Chondrocyte (in vitro differentiated cells): Measurements from ENCODE around the gene VSIG10. TPM values are rescaled to one million over a fixed set of nuclear protein-coding genes. Genes with fewer than 3 reads are reported as not detected.

ENCODE experiments used
- DNase-seq: peaks from one replicate; pipeline ENCODE4 v3.0.0; 2021; ENCODE audit warnings: mixed read lengths, low spot score
- H3K27ac Mint-ChIP-seq: one replicate; pipeline ENCODE4 v1.8.0; 2021; ENCODE audit warnings: mild to moderate bottlenecking, moderate library complexity, mixed read lengths; ENCODE audit not compliant: unreplicated experiment
- H3K27me3 Mint-ChIP-seq: 2 replicates; pipeline ENCODE4 v1.8.0; 2021; ENCODE audit warnings: low read depth, mixed read lengths
- H3K36me3 Mint-ChIP-seq: 2 replicates; pipeline ENCODE4 v1.8.0; 2021; ENCODE audit warnings: low read depth, mixed read lengths
- H3K4me1 Mint-ChIP-seq: 2 replicates; pipeline ENCODE4 v1.8.0; 2021; ENCODE audit warnings: low read depth, mild to moderate bottlenecking, mixed read lengths
- H3K4me3 Mint-ChIP-seq: one replicate; pipeline ENCODE4 v1.8.0; 2021; ENCODE audit warnings: mild to moderate bottlenecking, moderate library complexity, mixed read lengths; ENCODE audit not compliant: unreplicated experiment
- H3K9me3 Mint-ChIP-seq: 2 replicates; pipeline ENCODE4 v1.8.0; 2021; ENCODE audit warnings: low read depth, mixed read lengths
- CTCF ChIP-seq: fragments of 200-600 bp; sonication (generic); IDR thresholded peaks from 2 replicates; pipeline ENCODE4 v1.5.0; 2021; ENCODE audit warnings: antibody characterized with exemption, mild to moderate bottlenecking, moderate library complexity
- total RNA-seq: library from RNA; stranded (reverse); gene quantifications from 3 replicates; pipeline ENCODE4 v1.2.1, GENCODE V29; 2021

Gene VSIG10
- total RNA-seq, 1 donor from 2014 or later, result 9.3 TPM

GRCh38 chr12:118046430-118046829 is 57.4 kb downstream of the VSIG10 start:
- peaks cover 28% of the 10 kb centered on the region for H3K36me3 Mint-ChIP-seq
- TF ChIP-seq CTCF, result no peak
- H3K4me1 Mint-ChIP-seq, result peaks cover 8% of the 10 kb centered on the region
- no peaks in the 10 kb centered on the region for H3K9me3 Mint-ChIP-seq
- no peak overlapping the region for H3K4me3 Mint-ChIP-seq
- DNase-seq, result no peak
- H3K27me3 Mint-ChIP-seq, result no peaks in the 10 kb centered on the region
- H3K27ac Mint-ChIP-seq, result no peak overlapping the region

- H3K4me3 Mint-ChIP-seq, result no peak overlapping the region
Measured at GRCh38 chr12:118044577-118044976, 59.2 kb downstream of the VSIG10 start.

GRCh38 chr12:118044075-118044474 is 59.7 kb downstream of the VSIG10 start:
- no peak overlapping the region for H3K4me3 Mint-ChIP-seq
- H3K27me3 Mint-ChIP-seq, result no peaks in the 10 kb centered on the region
- no peak overlapping the region for H3K27ac Mint-ChIP-seq
- no peaks in the 10 kb centered on the region for H3K9me3 Mint-ChIP-seq
- TF ChIP-seq CTCF, result no peak
- no peak for DNase-seq
- peaks cover 29% of the 10 kb centered on the region for H3K36me3 Mint-ChIP-seq
- no peaks in the 10 kb centered on the region for H3K4me1 Mint-ChIP-seq

More at GRCh38 chr12:118044577-118044976, 59.2 kb downstream of the VSIG10 start:
- H3K9me3 Mint-ChIP-seq, result no peaks in the 10 kb centered on the region
- H3K4me1 Mint-ChIP-seq, result no peaks in the 10 kb centered on the region
- no peak for DNase-seq
- H3K27me3 Mint-ChIP-seq, result no peaks in the 10 kb centered on the region
- H3K36me3 Mint-ChIP-seq, result peaks cover 30% of the 10 kb centered on the region
- TF ChIP-seq CTCF, result no peak
- no peak overlapping the region for H3K27ac Mint-ChIP-seq

- Mint-ChIP-seq H3K27ac (no peak overlapping the region), H3K27me3 (no peaks in the 10 kb centered on the region), H3K36me3 (peaks cover 29% of the 10 kb centered on the region), H3K9me3 (no peaks in the 10 kb centered on the region), H3K4me3 (no peak overlapping the region), H3K4me1 (no peaks in the 10 kb centered on the region)
- no peak for TF ChIP-seq CTCF
- DNase-seq, result no peak
Measured at GRCh38 chr12:118042091-118042490, 61.7 kb downstream of the VSIG10 start.

GRCh38 chr12:118038137-118038536 is 65.7 kb downstream of the VSIG10 start:
- no peak for TF ChIP-seq CTCF
- Mint-ChIP-seq H3K36me3 (peaks cover 44% of the 10 kb centered on the region), H3K27me3 (no peaks in the 10 kb centered on the region), H3K4me1 (no peaks in the 10 kb centered on the region), H3K4me3 (no peak overlapping the region), H3K27ac (no peak overlapping the region), H3K9me3 (no peaks in the 10 kb centered on the region)
- no peak for DNase-seq
